ENCODE data around the gene NEK4.
"Not testable (repeated sequence)": the region's sequence is repeated elsewhere in the genome, so short reads cannot be mapped to it uniquely, and the experiment has no call there.

Gene NEK4

GRCh38 chr3:52730681-52731080 lies 40.1 kb downstream of the NEK4 start:
- DNase-seq, result no peak

- DNase-seq, result not testable (repeated sequence)
Measured at GRCh38 chr3:52728753-52729152, 42.0 kb downstream of the NEK4 start.

GRCh38 chr3:52724511-52724910 lies 46.2 kb downstream of the NEK4 start:
- no peak for DNase-seq

GRCh38 chr3:52723935-52724334 lies 46.8 kb downstream of the NEK4 start:
- no peak for DNase-seq

GRCh38 chr3:52722491-52722890 lies 48.2 kb downstream of the NEK4 start:
- no peak for DNase-seq

- DNase-seq, result no peak
Measured at GRCh38 chr3:52721730-52722008, 49.1 kb downstream of the NEK4 start.

GRCh38 chr3:52721002-52721729 lies 49.6 kb downstream of the NEK4 start:
- no peak for DNase-seq

- no peak for DNase-seq
Measured at GRCh38 chr3:52719618-52720017, 51.1 kb downstream of the NEK4 start.

GRCh38 chr3:52715714-52716305 lies 54.9 kb downstream of the NEK4 start:
- DNase-seq, result no peak

- no peak for DNase-seq
Measured at GRCh38 chr3:52714335-52715302, 56.1 kb downstream of the NEK4 start.

GRCh38 chr3:52712291-52713212 lies 58.2 kb downstream of the NEK4 start:
- no peak for DNase-seq

- no peak for DNase-seq
Measured at GRCh38 chr3:52710512-52710911, 60.2 kb downstream of the NEK4 start.

- DNase-seq, result no peak
Measured at GRCh38 chr3:52707585-52707984, 63.2 kb downstream of the NEK4 start.

GRCh38 chr3:52705688-52706686 lies 64.8 kb downstream of the NEK4 start, which contains the start of the genes GLT8D1 and SPCS1:
Gene GLT8D1 (minus strand): TSS chr3:52705791. CDS start chr3:52700460, 5,331 bp downstream.
Gene SPCS1 (plus strand): TSS chr3:52706106. CDS start chr3:52706247, 141 bp downstream.
- peak; percentile 83 for DNase-seq

- DNase-seq, result no peak
Measured at GRCh38 chr3:52705438-52705687, 65.4 kb downstream of the NEK4 start.

GRCh38 chr3:52704611-52705437 lies 65.9 kb downstream of the NEK4 start:
- no peak for DNase-seq

GRCh38 chr3:52703341-52703740 lies 67.4 kb downstream of the NEK4 start:
- no peak for DNase-seq

GRCh38 chr3:52697632-52697965 lies 73.1 kb downstream of the NEK4 start:
- DNase-seq, result no peak

GRCh38 chr3:52696830-52697631 lies 73.7 kb downstream of the NEK4 start:
- no peak for DNase-seq
